Prostate gland (tissue), 2 donors: ENCODE data around the gene CNPY4.

Experiments
- CTCF ChIP-seq, 4 experiments: fragments of 200-600 bp in 2 of 4; fragments of 450-650 bp in 2 of 4; sonication (generic) in 2 of 4; IDR thresholded peaks; 1 replicate in 3 of 4; 2 replicates in 1 of 4; pipeline ENCODE4 v1.5.1; 2016 to 2019; ENCODE audit warnings: antibody characterized with exemption in 4 of 4, mild to moderate bottlenecking in 2 of 4, moderate library complexity in 2 of 4
- POLR2AphosphoS5 ChIP-seq: sonication (generic); formaldehyde crosslinking; IDR thresholded peaks from one replicate; pipeline ENCODE4 v1.6.1; 2017; ENCODE audit warnings: antibody characterized with exemption

- TF ChIP-seq CTCF (IDR thresholded peaks at IDR 0.05) (no peak), POLR2AphosphoS5 (no peak)
Measured at GRCh38 chr7:100111156-100111555, 8.3 kb upstream of the CNPY4 start.
